Kidney (tissue), 14 donors: ENCODE results near the gene PCNX1. TPM values are rescaled to one million over a fixed set of nuclear protein-coding genes. Genes with fewer than 3 reads are reported as not detected.

Experiments used
- DNase-seq, 5 donors: peaks; one replicate each; pipeline ENCODE4 v3.0.0-alpha.2; 2013 to 2020
- FAIRE-seq: peaks from 2 replicates; lab custom pipeline; 2012; peaks lifted over from hg19 to GRCh38; lab: Jason Lieb, UNC
- H3K27ac ChIP-seq, 2 donors: one replicate each; pipeline ENCODE4 v1.7.0; 2013; ENCODE audit warnings: low read depth in 2 of 2, low read length in 2 of 2, inconsistent platforms in 1 of 2
- H3K27me3 ChIP-seq: one replicate; pipeline ENCODE4 v1.7.1; 2013; ENCODE audit warnings: low read length, inconsistent platforms; ENCODE audit not compliant: control insufficient read depth, insufficient read depth
- H3K36me3 ChIP-seq, 3 donors: one replicate each; pipeline versions ENCODE4 v1.7.0 to v1.7.1; 2013; ENCODE audit warnings: low read length in 3 of 3, control low read depth in 1 of 3, inconsistent platforms in 1 of 3; ENCODE audit not compliant: insufficient read depth in 3 of 3, control insufficient read depth in 2 of 3
- H3K4me1 ChIP-seq, 3 donors: one replicate each; pipeline versions ENCODE4 v1.7.0 to v1.7.1; 2013; ENCODE audit warnings: low read length in 3 of 3, inconsistent platforms in 1 of 3, low read depth in 1 of 3; ENCODE audit not compliant: control insufficient read depth in 2 of 3, insufficient read depth in 2 of 3
- H3K4me3 ChIP-seq, 3 donors: one replicate each; pipeline versions ENCODE4 v1.7.0 to v1.8.1; 2013; ENCODE audit warnings: low read length in 3 of 3, control low read depth in 1 of 3, inconsistent platforms in 1 of 3
- H3K9ac ChIP-seq, 3 donors: one replicate each; pipeline versions ENCODE4 v1.7.0 to v1.7.1; 2013; ENCODE audit warnings: low read length in 3 of 3, control low read depth in 1 of 3, inconsistent platforms in 1 of 3
- H3K9me3 ChIP-seq, 3 donors: one replicate each; pipeline versions ENCODE4 v1.7.0 to v1.7.1; 2013; ENCODE audit warnings: low read length in 3 of 3, control low read depth in 1 of 3, inconsistent platforms in 1 of 3; ENCODE audit not compliant: control insufficient read depth in 2 of 3, insufficient read depth in 1 of 3
- intact Hi-C: fragments of 100-400 bp; cut with DNase I; formaldehyde crosslinking; loops from one replicate; pipeline ENCODE4 v1.11.1; 2022
- polyA plus RNA-seq: library from polyadenylated mRNA; stranded (reverse); fragments of 350-450 nt; fragmentation: Illumina TruSeq; extraction: RNeasy Lipid Tissue Mini Kit (QIAGEN cat#74804); gene quantifications from one replicate; pipeline ENCODE4 v1.2.3, GENCODE V29; 2014; ENCODE audit warnings: low read depth, low replicate concordance; ENCODE audit not compliant: insufficient read depth
- total RNA-seq: library from RNA; stranded (reverse); fragmentation: NEBNext Ultra II Directional; extraction: Animal tissue kit (Norgen Biotek cat#: 25700); gene quantifications from one replicate; pipeline ENCODE4 v1.2.1, GENCODE V29; 2021
- TF ChIP-seq, protein P1 (sequence below): IDR thresholded peaks from 3 replicates; pipeline ENCODE4 v1.5.1; 2012; ENCODE audit warnings: mild to moderate bottlenecking, moderate library complexity, borderline replicate concordance; ENCODE audit not compliant: insufficient read depth; ENCODE audit errors: extremely low read depth
- donor health status: control.
- donor health status: control.
- donor health status: control.
- donor health status: control.
- donor health status: control.
- donor health status: DM: yes; HTN: yes; CAD: no.
- donor health status: Normal renal cell carcinoma (clear cell type).

PCNX1 gene
- total and polyA plus RNA-seq, 2 donors from 2014 or later = 16.2 to 55.2 TPM

DNA sequence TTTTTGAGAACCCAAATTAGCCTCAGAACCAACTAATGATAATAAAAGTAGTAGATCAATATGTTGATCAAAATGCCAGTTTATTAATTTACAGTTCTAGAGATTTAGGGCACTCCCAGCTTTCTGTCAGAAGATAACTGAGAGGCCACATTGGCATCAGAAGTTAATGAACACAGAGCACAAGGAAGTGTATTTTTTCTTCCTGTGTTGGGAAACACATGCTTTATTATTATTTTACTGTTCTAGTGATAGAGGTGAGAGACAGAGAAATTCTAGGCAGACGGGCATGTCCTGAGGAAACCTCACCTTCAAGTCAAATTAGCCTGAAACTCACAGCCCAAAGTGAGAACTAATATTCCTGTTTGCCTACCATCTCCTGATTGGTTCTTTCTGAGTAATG is 213.7 kb downstream of the PCNX1 start:
- Histone ChIP-seq H3K27ac (no peak overlapping the region), H3K4me3 (no peak overlapping the region), H3K9me3 (no peaks in the 10 kb centered on the region), H3K27me3 (no peaks in the 10 kb centered on the region), H3K9ac (no peak overlapping the region), H3K36me3 (no peaks in the 10 kb centered on the region), H3K4me1 (peaks cover 0 to 15% (median 0%) of the 10 kb centered on the region in 3 donors)
- FAIRE-seq (no peak), DNase-seq (no peak)
- intact Hi-C loops = no loop called here
- TF ChIP-seq, protein P1, sequence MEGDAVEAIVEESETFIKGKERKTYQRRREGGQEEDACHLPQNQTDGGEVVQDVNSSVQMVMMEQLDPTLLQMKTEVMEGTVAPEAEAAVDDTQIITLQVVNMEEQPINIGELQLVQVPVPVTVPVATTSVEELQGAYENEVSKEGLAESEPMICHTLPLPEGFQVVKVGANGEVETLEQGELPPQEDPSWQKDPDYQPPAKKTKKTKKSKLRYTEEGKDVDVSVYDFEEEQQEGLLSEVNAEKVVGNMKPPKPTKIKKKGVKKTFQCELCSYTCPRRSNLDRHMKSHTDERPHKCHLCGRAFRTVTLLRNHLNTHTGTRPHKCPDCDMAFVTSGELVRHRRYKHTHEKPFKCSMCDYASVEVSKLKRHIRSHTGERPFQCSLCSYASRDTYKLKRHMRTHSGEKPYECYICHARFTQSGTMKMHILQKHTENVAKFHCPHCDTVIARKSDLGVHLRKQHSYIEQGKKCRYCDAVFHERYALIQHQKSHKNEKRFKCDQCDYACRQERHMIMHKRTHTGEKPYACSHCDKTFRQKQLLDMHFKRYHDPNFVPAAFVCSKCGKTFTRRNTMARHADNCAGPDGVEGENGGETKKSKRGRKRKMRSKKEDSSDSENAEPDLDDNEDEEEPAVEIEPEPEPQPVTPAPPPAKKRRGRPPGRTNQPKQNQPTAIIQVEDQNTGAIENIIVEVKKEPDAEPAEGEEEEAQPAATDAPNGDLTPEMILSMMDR = no peak

GRCh38 chr14:71121711-71122110 is 214.5 kb downstream of the PCNX1 start:
- no peaks in the 10 kb centered on the region for H3K36me3 ChIP-seq
- H3K9me3 ChIP-seq = no peaks in the 10 kb centered on the region
- FAIRE-seq (no peak), DNase-seq (no peak)
- TF ChIP-seq, protein P1 = no peak
- no peak overlapping the region for H3K4me3 ChIP-seq
- no peak overlapping the region for H3K27ac ChIP-seq
- no peak overlapping the region for H3K9ac ChIP-seq
- H3K4me1 ChIP-seq = peaks cover 0 to 15% (median 0%) of the 10 kb centered on the region in 3 donors
- intact Hi-C loops = no loop called here
- no peaks in the 10 kb centered on the region for H3K27me3 ChIP-seq

- H3K4me3 ChIP-seq = no peak overlapping the region
- no peak overlapping the region for H3K9ac ChIP-seq
- H3K9me3 ChIP-seq = no peaks in the 10 kb centered on the region
- FAIRE-seq = no peak
- intact Hi-C loops = no loop called here
- no peak overlapping the region for H3K27ac ChIP-seq
- H3K27me3 ChIP-seq = no peaks in the 10 kb centered on the region
- DNase-seq = no peak
- H3K36me3 ChIP-seq = no peaks in the 10 kb centered on the region
- peaks cover 0 to 9% (median 0%) of the 10 kb centered on the region in 3 donors for H3K4me1 ChIP-seq
- TF ChIP-seq, protein P1 = no peak
Measured at GRCh38 chr14:71122866-71123565, 215.8 kb downstream of the PCNX1 start.
